K562 (cell line): ENCODE results near the gene HYI. TPM values are rescaled to one million over a fixed set of nuclear protein-coding genes. Genes with fewer than 3 reads are reported as not detected.

ENCODE experiments used
- ATAC-seq: fragments of 200-7000 bp; cut with Tn5 transposase; 3 replicates; pipeline ENCODE4 v1.9.1; 2020; ENCODE audit warnings: moderate library complexity
- BruUV-seq: library from RNA; stranded (reverse); fragments of 400-500 nt; replicated peaks from 2 replicates; lab custom pipeline; 2021; lab: Mats Ljungman, UMichigan
- CTCF ChIA-PET: fragments of 300-600 bp; formaldehyde crosslinking; extraction: SDS; loops from one replicate; lab custom pipeline; 2021; ENCODE audit warnings: low intra/inter-chr PET ratio; lab: Yijun Ruan, JAX
- POLR2A ChIA-PET: fragments of 300-600, 350-650 bp; sonication (Branson Sonifier 250); formaldehyde crosslinking; extraction: SDS; loops from one replicate; lab custom pipeline; 2021; ENCODE audit warnings: antibody characterized with exemption, inconsistent platforms; lab: Yijun Ruan, JAX
- DNase-seq, 4 experiments: peaks; one replicate each; pipeline versions ENCODE4 v3.0.0 to v3.0.0-alpha.2; 2011 to 2018; ENCODE audit warnings: low spot score in 3 of 4, mixed read lengths in 3 of 4; ENCODE audit errors: extremely low read depth in 1 of 4
- FAIRE-seq: peaks from 2 replicates; lab custom pipeline; 2011; peaks lifted over from hg19 to GRCh38; lab: Jason Lieb, UNC
- H2AFZ ChIP-seq: 2 replicates; pipeline ENCODE4 v1.6.0; 2011; ENCODE audit warnings: low read depth, low read length, control low read depth, inconsistent platforms
- H3K27ac ChIP-seq: fragments of 200-600 bp; 3 replicates; pipeline ENCODE4 v1.8.0; 2011; ENCODE audit warnings: low read depth, mild to moderate bottlenecking, control low read depth, inconsistent platforms, low read length, moderate library complexity, mixed read lengths; ENCODE audit errors: extremely low read depth
- H3K27me3 ChIP-seq, 2 experiments: fragments of 300-600 bp in 1 of 2; 2 replicates in 1 of 2; 3 replicates in 1 of 2; pipeline versions ENCODE4 v1.6.0 to v1.8.0; 2011; ENCODE audit warnings: inconsistent platforms in 2 of 2, low read length in 2 of 2, mild to moderate bottlenecking in 1 of 2, mixed read lengths in 1 of 2, moderate library complexity in 1 of 2; ENCODE audit not compliant: control insufficient read depth in 2 of 2, insufficient read depth in 2 of 2
- H3K36me3 ChIP-seq: fragments of 300-600 bp; 3 replicates; pipeline ENCODE4 v1.8.0; 2011; ENCODE audit warnings: mild to moderate bottlenecking, low read length, inconsistent platforms; ENCODE audit not compliant: control insufficient read depth, insufficient read depth
- H3K4me1 ChIP-seq, 2 experiments: fragments of 200-600 bp in 1 of 2; replicated peaks in 1 of 2; 2 replicates in 1 of 2; 3 replicates in 1 of 2; pipeline versions ENCODE4 v1.5.1 to v1.8.0; 2011; ENCODE audit warnings: inconsistent platforms in 2 of 2, low read length in 2 of 2, mild to moderate bottlenecking in 1 of 2, mixed read lengths in 1 of 2, moderate library complexity in 1 of 2; ENCODE audit not compliant: control insufficient read depth in 2 of 2, insufficient read depth in 2 of 2
- H3K4me2 ChIP-seq: 2 replicates; pipeline ENCODE4 v1.6.1; 2011; ENCODE audit warnings: low read length, control low read depth, inconsistent platforms, mixed read lengths; ENCODE audit not compliant: insufficient read depth
- H3K4me3 ChIP-seq: fragments of 200-600 bp; sonication (generic), shearing (Covaris generic); 2 replicates; pipeline ENCODE4 v1.5.1; 2016; ENCODE audit warnings: control low read depth, inconsistent platforms
- H3K79me2 ChIP-seq: fragments of 200-600 bp; 3 replicates; pipeline ENCODE4 v1.8.0; 2011; ENCODE audit warnings: low read length, inconsistent platforms; ENCODE audit not compliant: control insufficient read depth, insufficient read depth
- H3K9ac ChIP-seq, 2 experiments: 2 replicates each; pipeline versions ENCODE4 v1.6.0 to v1.6.1; 2011; ENCODE audit warnings: low read depth in 2 of 2, low read length in 2 of 2, control low read depth in 1 of 2, inconsistent platforms in 1 of 2, mild to moderate bottlenecking in 1 of 2, mixed read lengths in 1 of 2; ENCODE audit not compliant: insufficient read depth in 1 of 2
- H3K9me1 ChIP-seq: one replicate; pipeline ENCODE4 v1.6.0; 2011; ENCODE audit warnings: inconsistent platforms, mild to moderate bottlenecking, low read length, moderate library complexity; ENCODE audit not compliant: control insufficient read depth, insufficient read depth
- H3K9me3 ChIP-seq: replicated peaks from 2 replicates; pipeline ENCODE4 v1.5.1; 2011; ENCODE audit warnings: low read depth, low read length, inconsistent platforms; ENCODE audit not compliant: control insufficient read depth, insufficient read depth
- H4K20me1 ChIP-seq: replicated peaks from 2 replicates; pipeline ENCODE4 v1.6.1; 2011; ENCODE audit warnings: low read length, inconsistent platforms, mixed read lengths; ENCODE audit not compliant: control insufficient read depth, insufficient read depth
- ARID3B ChIP-seq: fragments of 250-450 bp; sonication (Bioruptor Pico); IDR thresholded peaks from 2 replicates; pipeline ENCODE4 v1.4.0; 2020; ENCODE audit warnings: borderline replicate concordance
- DPF2 ChIP-seq: fragments of 450-650 bp; IDR thresholded peaks from 2 replicates; pipeline ENCODE4 v1.6.1; 2016
- EP300 ChIP-seq: IDR thresholded peaks from 2 replicates; pipeline ENCODE4 v1.6.1; 2012; ENCODE audit warnings: low read length, improper control_type of control experiment
- FOSL1 ChIP-seq: fragments of 200-800 bp; sonication (Bioruptor generic); conservative IDR thresholded peaks from 2 replicates; pipeline ENCODE4 v1.6.1; 2016; ENCODE audit warnings: missing genetic modification characterization, missing compliant biosample characterization
- MAFF ChIP-seq: IDR thresholded peaks from 2 replicates; pipeline ENCODE4 v1.6.1; 2012; ENCODE audit warnings: low read length, improper control_type of control experiment
- MECOM ChIP-seq: fragments of 250-450 bp; sonication (Bioruptor Pico); IDR thresholded peaks from 2 replicates; pipeline ENCODE4 v1.8.0; 2022; ENCODE audit warnings: inconsistent platforms
- MITF ChIP-seq: IDR thresholded peaks from 2 replicates; pipeline ENCODE4 v1.6.1; 2014; ENCODE audit warnings: antibody characterized with exemption
- NCOA1 ChIP-seq: fragments of 450-650 bp; IDR thresholded peaks from 2 replicates; pipeline ENCODE4 v1.6.1; 2016; ENCODE audit warnings: low read depth
- NCOR1 ChIP-seq: fragments of 450-650 bp; IDR thresholded peaks from 2 replicates; pipeline ENCODE4 v1.6.1; 2016; ENCODE audit warnings: mild to moderate bottlenecking, moderate library complexity
- NFIC ChIP-seq: fragments of 450-650 bp; IDR thresholded peaks from 2 replicates; pipeline ENCODE4 v1.6.1; 2017; ENCODE audit warnings: mild to moderate bottlenecking, inconsistent platforms
- PPARD ChIP-seq: fragments of 250-450 bp; sonication (Bioruptor Pico); IDR thresholded peaks from 2 replicates; pipeline ENCODE4 v1.8.0; 2022; ENCODE audit warnings: inconsistent platforms, mild to moderate bottlenecking, moderate library complexity
- STAT5A ChIP-seq: IDR thresholded peaks from 2 replicates; pipeline ENCODE4 v1.6.1; 2012; ENCODE audit warnings: low read length, inconsistent platforms, borderline replicate concordance
- VEZF1 ChIP-seq: fragments of 200-800 bp; sonication (Bioruptor generic); IDR thresholded peaks from 2 replicates; pipeline ENCODE4 v1.6.1; 2017; ENCODE audit warnings: missing genetic modification characterization, missing compliant biosample characterization
- ZBTB2 ChIP-seq: fragments of 450-650 bp; IDR thresholded peaks from 2 replicates; pipeline ENCODE4 v1.6.1; 2016; ENCODE audit warnings: antibody characterized with exemption
- WGBS: fragments of 100-300 bp; shearing (Covaris generic); methylation state at CpG from one replicate; pipeline ENCODE4 v1.1.6; 2016; ENCODE audit warnings: low coverage, mixed read lengths; ENCODE audit not compliant: insufficient coverage; ENCODE audit errors: missing lambda C conversion rate; 5-methylcytosine and 5-hydroxymethylcytosine counted together
- in situ Hi-C: fragments of 300-500 bp; cut with MboI; formaldehyde crosslinking; loops from 4 replicates; pipeline ENCODE4 v1.15.0; 2018; ENCODE audit warnings: inconsistent platforms, mixed read lengths
- intact Hi-C: fragments of 100-400 bp; cut with micrococcal nuclease; formaldehyde crosslinking; loops from 2 replicates; pipeline ENCODE4 v1.14.2; 2022
- polyA plus RNA-seq, 8 experiments: library from polyadenylated mRNA; depleted of rRNA in 4 of 8; stranded (reverse) in 5 of 8; unstranded in 3 of 8; fragments of >200 nt; fragmentation: Nextera tagmentation in 2 of 8; fragmentation: Illumina TruSeq in 1 of 8; extraction: Ambion mirVana in 2 of 8; extraction: Trizol in 1 of 8; gene quantifications; 2 replicates each; pipeline versions ENCODE4 v1.2.1 to v1.2.3, GENCODE V29; 2011 to 2014; ENCODE audit warnings: inconsistent platforms in 1 of 8, missing spikeins in 1 of 8
- total RNA-seq, 7 experiments: library from RNA; depleted of rRNA in 6 of 7; stranded (reverse); fragments of >200 nt in 6 of 7; fragmentation: Illumina TruSeq in 2 of 7; extraction: Trizol in 2 of 7; gene quantifications; 2 replicates each; pipeline versions ENCODE4 v1.2.1 to v1.2.3, GENCODE V29; 2011 to 2021; ENCODE audit warnings: low replicate concordance in 1 of 7

Gene HYI
- total and polyA plus RNA-seq, 9 of the 15 experiments (the other 6 are each of a cell fraction or from before 2014, with no cell fraction given), result 0.04 to 4.1 (median 1.4) TPM; not detected in 1

- TF ChIP-seq MITF, result no peak
Measured at GRCh38 chr1:43404353-43404752, 49.4 kb downstream of the HYI start (continued).

GRCh38 chr1:43402089-43402865 is 51.5 kb downstream of the HYI start:
- ATAC-seq (no peak), FAIRE-seq (no peak), DNase-seq (peak in 3 of 4 experiments; percentile 19 to 54 (median 28))
- intact Hi-C loops, result no loop called here
- Histone ChIP-seq H3K4me1 (peaks cover 11 to 22% of the 10 kb centered on the region in 2 experiments; a peak in 4 of 5 replicates), H3K36me3 (peaks cover 30% of the 10 kb centered on the region), H3K79me2 (no peaks in the 10 kb centered on the region), H3K9me1 (no peaks in the 10 kb centered on the region), H3K4me2 (no peak overlapping the region; the same call in 1 of the 2 replicates), H3K4me3 (no peak overlapping the region), H3K27me3 (no peaks in the 10 kb centered on the region), H3K9ac (peak overlapping the region in 1 of 2 experiments; percentile 33; a peak in 1 of 4 replicates), H3K27ac (no peak overlapping the region), H3K9me3 (no peaks in the 10 kb centered on the region), H2AFZ (no peak overlapping the region), H4K20me1 (peaks cover 27% of the 10 kb centered on the region)
- WGBS, result 50% methylated on average over 6 of the region's 6 CpGs
- in situ Hi-C loops, result no loop called here
- ChIA-PET CTCF (no interaction called here), POLR2A (interaction anchor here (3.9 kb wide), 1 partner anchor 13 kb away, joined by 28 read pairs; the partner anchor contains the start of genes MED8 and SZT2)
- no TSS peak for BruUV-seq
- TF ChIP-seq FOSL1 (tag) (no peak), NCOR1 (peak; percentile 93), PPARD (CRISPR knock-in tag) (no peak), ARID3B (no peak), NCOA1 (peak; percentile 42; the same call in 1 of the 2 replicates), MAFF (no peak), ZBTB2 (peak; percentile 26; the same call in 1 of the 2 replicates), EP300 (peak; percentile 61; the same call in 1 of the 2 replicates), STAT5A (peak; percentile 62; the same call in 1 of the 2 replicates), VEZF1 (CRISPR knock-in tag) (0 out of 2 replicates have a peak, but pooled peaks have one; percentile 27), MECOM (CRISPR knock-in tag) (0 out of 2 replicates have a peak, but pooled peaks have one; percentile 58), DPF2 (0 out of 2 replicates have a peak, but pooled peaks have one; percentile 48), NFIC (peak; percentile 83)
